ENCODE results near the gene PITPNC1. TPM values are rescaled to one million over a fixed set of nuclear protein-coding genes. Genes with fewer than 3 reads are reported as not detected.
"Not testable (repeated sequence)": the region's sequence is repeated elsewhere in the genome, so short reads cannot be mapped to it uniquely, and the experiment has no call there.

PITPNC1 gene
- total RNA-seq, 1 donor from 2014 or later: 7.3 TPM

- DNase-seq (ENCODE audit: low read depth, low spot score): no peak
Measured at GRCh38 chr17:67647482-67647881, 270.4 kb downstream of the PITPNC1 start.

- no peak for DNase-seq (ENCODE audit: low read depth, low spot score)
Measured at GRCh38 chr17:67648032-67648905, 271.2 kb downstream of the PITPNC1 start.

GRCh38 chr17:67648906-67649295 lies 271.8 kb downstream of the PITPNC1 start:
- not testable (repeated sequence) for DNase-seq (ENCODE audit: low read depth, low spot score)

- no peak for DNase-seq (ENCODE audit: low read depth, low spot score)
Measured at GRCh38 chr17:67649891-67650290, 272.8 kb downstream of the PITPNC1 start.

- not testable (repeated sequence) for DNase-seq (ENCODE audit: low read depth, low spot score)
Measured at GRCh38 chr17:67651218-67651579, 274.1 kb downstream of the PITPNC1 start.

GRCh38 chr17:67652433-67652832 lies 275.4 kb downstream of the PITPNC1 start:
- DNase-seq (ENCODE audit: low read depth, low spot score): no peak

- DNase-seq (ENCODE audit: low read depth, low spot score): no peak
Measured at GRCh38 chr17:67655478-67656148, 278.5 kb downstream of the PITPNC1 start.

GRCh38 chr17:67656494-67657203 lies 279.6 kb downstream of the PITPNC1 start:
- DNase-seq (ENCODE audit: low read depth, low spot score): no peak

- no peak for DNase-seq (ENCODE audit: low read depth, low spot score)
Measured at GRCh38 chr17:67657596-67657995, 280.5 kb downstream of the PITPNC1 start.

- no peak for DNase-seq (ENCODE audit: low read depth, low spot score)
Measured at GRCh38 chr17:67658265-67658664, 281.2 kb downstream of the PITPNC1 start.

- DNase-seq (ENCODE audit: low read depth, low spot score): no peak
Measured at GRCh38 chr17:67659028-67659427, 281.9 kb downstream of the PITPNC1 start.

GRCh38 chr17:67662712-67663111 lies 285.6 kb downstream of the PITPNC1 start:
- DNase-seq (ENCODE audit: low read depth, low spot score): no peak

GRCh38 chr17:67663457-67663856 lies 286.4 kb downstream of the PITPNC1 start:
- no peak for DNase-seq (ENCODE audit: low read depth, low spot score)

GRCh38 chr17:67666028-67666427 lies 288.9 kb downstream of the PITPNC1 start:
- DNase-seq (ENCODE audit: low read depth, low spot score): no peak

- no peak for DNase-seq (ENCODE audit: low read depth, low spot score)
Measured at GRCh38 chr17:67666710-67667109, 289.6 kb downstream of the PITPNC1 start.

- no peak for DNase-seq (ENCODE audit: low read depth, low spot score)
Measured at GRCh38 chr17:67671493-67671892, 294.4 kb downstream of the PITPNC1 start.

- no peak for DNase-seq (ENCODE audit: low read depth, low spot score)
Measured at GRCh38 chr17:67672592-67673335, 295.7 kb downstream of the PITPNC1 start.

- DNase-seq (ENCODE audit: low read depth, low spot score): no peak
Measured at GRCh38 chr17:67675481-67675880, 298.4 kb downstream of the PITPNC1 start.

- no peak for DNase-seq (ENCODE audit: low read depth, low spot score)
Measured at GRCh38 chr17:67676305-67676704, 299.2 kb downstream of the PITPNC1 start.

- no peak for DNase-seq (ENCODE audit: low read depth, low spot score)
Measured at GRCh38 chr17:67678414-67678813, 301.3 kb downstream of the PITPNC1 start.

GRCh38 chr17:67679225-67679624 lies 302.1 kb downstream of the PITPNC1 start:
- no peak for DNase-seq (ENCODE audit: low read depth, low spot score)
